ENCODE data around the gene TMC8. TPM values are rescaled to one million over a fixed set of nuclear protein-coding genes. Genes with fewer than 3 reads are reported as not detected.

Gene TMC8
- polyA plus RNA-seq, 3 donors from 2014 or later: 55.2 to 170 (median 58.2) TPM

- H3K27ac Mint-ChIP-seq: no peak overlapping the region
- peaks cover 0 to 1% (median 0%) of the 10 kb centered on the region in 3 donors for H3K27me3 Mint-ChIP-seq (ENCODE audit: low read depth in 3 of 3)
- H3K9me3 Mint-ChIP-seq: no peaks in the 10 kb centered on the region
- no peaks in the 10 kb centered on the region for H3K36me3 Mint-ChIP-seq
- peaks cover 15 to 24% of the 10 kb centered on the region in 2 donors for H3K4me1 Mint-ChIP-seq
- no peak for DNase-seq
- no peak overlapping the region for H3K4me3 Mint-ChIP-seq
These were observed 16.3 kb downstream of the TMC8 start for GRCh38 chr17:78146881-78147280.

GRCh38 chr17:78147315-78147998 is 16.9 kb downstream of the TMC8 start:
- Mint-ChIP-seq H3K4me3 (no peak overlapping the region), H3K27me3 (ENCODE audit: low read depth in 3 of 3) (no peaks in the 10 kb centered on the region), H3K4me1 (peaks cover 11 to 20% of the 10 kb centered on the region in 2 donors), H3K36me3 (no peaks in the 10 kb centered on the region), H3K9me3 (no peaks in the 10 kb centered on the region), H3K27ac (peak overlapping the region in 1 of 6 donors; percentile 55)
- DNase-seq: no peak

- no peak overlapping the region for H3K27ac Mint-ChIP-seq
- H3K4me1 Mint-ChIP-seq: peaks cover 7 to 13% of the 10 kb centered on the region in 2 donors
- H3K36me3 Mint-ChIP-seq: no peaks in the 10 kb centered on the region
- DNase-seq: no peak
- no peak overlapping the region for H3K4me3 Mint-ChIP-seq
- H3K27me3 Mint-ChIP-seq (ENCODE audit: low read depth in 3 of 3): no peaks in the 10 kb centered on the region
- H3K9me3 Mint-ChIP-seq: no peaks in the 10 kb centered on the region
These were observed 17.9 kb downstream of the TMC8 start for GRCh38 chr17:78148286-78149016.

- H3K9me3 Mint-ChIP-seq: no peaks in the 10 kb centered on the region
- no peak for DNase-seq
- H3K4me3 Mint-ChIP-seq: no peak overlapping the region
- no peak overlapping the region for H3K27ac Mint-ChIP-seq
- no peaks in the 10 kb centered on the region for H3K36me3 Mint-ChIP-seq
- H3K4me1 Mint-ChIP-seq: peaks cover 7 to 9% of the 10 kb centered on the region in 2 donors
- H3K27me3 Mint-ChIP-seq (ENCODE audit: low read depth in 3 of 3): peaks cover 0 to 1% (median 0%) of the 10 kb centered on the region in 3 donors
These were observed 21.0 kb downstream of the TMC8 start for GRCh38 chr17:78151514-78152008.

- peak overlapping the region in 2 of 6 donors; percentile 4 to 50 for H3K27ac Mint-ChIP-seq
- H3K27me3 Mint-ChIP-seq (ENCODE audit: low read depth in 3 of 3): peaks cover 0 to 1% (median 0%) of the 10 kb centered on the region in 3 donors
- H3K4me3 Mint-ChIP-seq: no peak overlapping the region
- DNase-seq: no peak
- H3K9me3 Mint-ChIP-seq: no peaks in the 10 kb centered on the region
- peaks cover 0 to 4% of the 10 kb centered on the region in 2 donors for H3K4me1 Mint-ChIP-seq
- no peaks in the 10 kb centered on the region for H3K36me3 Mint-ChIP-seq
These were observed 24.6 kb downstream of the TMC8 start for GRCh38 chr17:78154903-78155811.

GRCh38 chr17:78159575-78160158 is 29.1 kb downstream of the TMC8 start:
- no peak overlapping the region for H3K4me3 Mint-ChIP-seq
- H3K27me3 Mint-ChIP-seq (ENCODE audit: low read depth in 3 of 3): peaks cover 0 to 1% (median 1%) of the 10 kb centered on the region in 3 donors
- peaks cover 0 to 4% of the 10 kb centered on the region in 2 donors for H3K4me1 Mint-ChIP-seq
- no peaks in the 10 kb centered on the region for H3K9me3 Mint-ChIP-seq
- H3K36me3 Mint-ChIP-seq: no peaks in the 10 kb centered on the region
- peak overlapping the region in 1 of 6 donors; percentile 77 for H3K27ac Mint-ChIP-seq
- DNase-seq: no peak

- Mint-ChIP-seq H3K9me3 (no peaks in the 10 kb centered on the region), H3K27me3 (ENCODE audit: low read depth in 3 of 3) (peaks cover 0 to 1% (median 0%) of the 10 kb centered on the region in 3 donors), H3K36me3 (no peaks in the 10 kb centered on the region), H3K4me1 (peaks cover 0 to 2% of the 10 kb centered on the region in 2 donors), H3K27ac (no peak overlapping the region), H3K4me3 (no peak overlapping the region)
- DNase-seq: no peak
These were observed 33.5 kb downstream of the TMC8 start for GRCh38 chr17:78163881-78164747.

- Mint-ChIP-seq H3K27me3 (ENCODE audit: low read depth in 3 of 3) (peaks cover 0 to 1% (median 0%) of the 10 kb centered on the region in 3 donors), H3K27ac (no peak overlapping the region), H3K4me1 (peaks cover 7 to 8% of the 10 kb centered on the region in 2 donors), H3K36me3 (no peaks in the 10 kb centered on the region), H3K9me3 (no peaks in the 10 kb centered on the region), H3K4me3 (no peak overlapping the region)
- DNase-seq: no peak
These were observed 34.4 kb downstream of the TMC8 start for GRCh38 chr17:78164748-78165607.

GRCh38 chr17:78166416-78166815 is 35.8 kb downstream of the TMC8 start:
- Mint-ChIP-seq H3K27ac (no peak overlapping the region), H3K27me3 (ENCODE audit: low read depth in 3 of 3) (peaks cover 0 to 1% (median 0%) of the 10 kb centered on the region in 3 donors), H3K9me3 (no peaks in the 10 kb centered on the region), H3K4me3 (no peak overlapping the region), H3K4me1 (peaks cover 12 to 13% of the 10 kb centered on the region in 2 donors), H3K36me3 (no peaks in the 10 kb centered on the region)
- no peak for DNase-seq

GRCh38 chr17:78168242-78168902 is 37.8 kb downstream of the TMC8 start, which contains the start of gene SYNGR2:
Gene SYNGR2 (plus strand): TSS chr17:78168581. CDS start chr17:78168617, 36 bp downstream.
- H3K4me1 Mint-ChIP-seq: peaks cover 22 to 25% of the 10 kb centered on the region in 2 donors
- peak within 1 kb of the TSS in 3 of 6 donors; percentile 46 to 60 (median 49) for H3K27ac Mint-ChIP-seq
- peak within 1 kb of the TSS; percentile 53 to 78 (median 62) for H3K4me3 Mint-ChIP-seq
- H3K36me3 Mint-ChIP-seq: no peaks in the 10 kb centered on the region
- peak; percentile 82 to 87 (median 87) for DNase-seq
- H3K9me3 Mint-ChIP-seq: no peaks in the 10 kb centered on the region
- no peaks in the 10 kb centered on the region for H3K27me3 Mint-ChIP-seq (ENCODE audit: low read depth in 3 of 3)

Measured in immature natural killer cell (primary cell).